Ureter (tissue), 1 donor: ENCODE measurements around the gene MBD1. TPM values are rescaled to one million over a fixed set of nuclear protein-coding genes. Genes with fewer than 3 reads are reported as not detected.
"Not testable (repeated sequence)": the region's sequence is repeated elsewhere in the genome, so short reads cannot be mapped to it uniquely, and the experiment has no call there.

Source experiments
- DNase-seq: peaks from one replicate; pipeline ENCODE4 v3.0.0-alpha.2; 2020; ENCODE audit warnings: low spot score
- total RNA-seq: library from RNA; stranded (reverse); gene quantifications from one replicate; pipeline ENCODE4 v1.2.4, GENCODE V29; 2023
- donor health status: DM: yes; HTN: yes; CAD: no.

The MBD1 gene
- total RNA-seq = 91.7 TPM

DNA sequence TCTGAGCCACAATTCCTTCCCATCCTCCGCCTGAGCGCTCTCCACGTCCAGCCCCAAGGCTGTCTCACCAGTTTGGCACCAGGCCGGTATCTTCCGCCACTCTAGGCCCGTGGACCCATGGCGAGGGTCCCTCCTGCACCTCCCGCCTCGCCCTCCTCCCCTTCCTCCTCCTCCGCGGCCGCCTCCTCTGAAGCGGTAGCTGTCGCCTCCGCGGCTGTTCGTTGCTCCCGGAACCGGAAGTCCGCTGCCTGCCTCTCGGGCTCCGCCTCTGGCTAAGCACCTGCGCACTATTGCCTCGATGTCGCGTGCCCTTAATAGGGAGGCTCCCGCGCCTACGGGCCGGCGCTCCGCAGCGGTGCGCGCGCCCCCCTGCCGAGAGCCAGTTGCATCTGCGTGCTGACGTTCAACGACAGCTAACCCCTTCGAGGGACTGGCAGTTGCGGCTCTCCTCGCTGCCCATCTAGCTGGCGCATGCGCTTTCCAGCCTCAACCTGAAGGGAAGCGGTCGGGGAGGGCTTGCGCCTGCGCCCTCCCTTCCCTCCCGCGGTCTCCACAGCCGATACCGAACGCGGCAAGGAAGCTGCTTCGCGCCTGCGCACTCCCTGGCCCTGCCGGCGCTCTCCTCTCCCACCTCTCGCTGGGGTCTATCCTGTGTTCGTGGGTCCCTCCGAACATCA, at the start of gene MBD1:
Gene MBD1 (minus strand): TSS at position 229 of the 677 bp plus-strand sequence. CDS start 1,531 bp downstream, outside the sequence.
- peak; percentile 96 for DNase-seq

DNA sequence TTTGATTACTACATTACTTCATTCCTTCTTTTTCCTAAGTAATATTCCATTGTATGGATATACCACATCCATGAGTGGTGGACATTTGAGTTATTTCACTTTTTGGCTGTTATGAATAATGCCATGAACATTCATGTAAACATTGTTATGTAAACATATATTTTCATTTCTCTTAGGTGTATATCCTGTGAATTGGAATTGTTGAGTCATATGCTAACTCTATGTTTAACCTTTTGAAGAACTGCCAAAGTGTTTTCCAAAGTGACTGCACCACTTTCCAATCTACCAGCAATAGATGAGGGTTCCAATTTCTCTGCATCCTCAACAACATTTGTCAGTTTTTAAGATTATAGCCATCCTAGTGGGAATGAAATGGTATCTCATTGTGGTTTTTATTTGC, 48.9 kb upstream of the MBD1 start:
- no peak for DNase-seq

DNA sequence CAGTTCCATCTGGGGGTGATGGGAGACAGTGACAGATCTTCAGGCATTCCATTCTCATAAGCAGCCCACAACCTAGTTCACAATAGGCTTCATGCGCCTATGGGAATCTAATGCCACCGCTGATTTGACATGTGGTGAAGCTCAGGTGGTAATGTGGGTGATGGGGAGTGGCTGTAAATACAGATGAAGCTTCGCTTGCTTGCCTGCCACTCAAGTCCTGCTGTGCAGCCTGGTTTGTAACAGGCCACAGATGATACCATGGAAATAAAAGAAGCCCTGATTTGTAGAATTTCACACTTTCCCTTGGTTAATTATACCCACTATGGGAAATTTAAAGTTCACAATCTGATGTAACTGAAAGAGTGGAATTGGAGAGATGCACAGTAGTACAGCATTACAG, 46.7 kb upstream of the MBD1 start:
- DNase-seq = no peak

DNA sequence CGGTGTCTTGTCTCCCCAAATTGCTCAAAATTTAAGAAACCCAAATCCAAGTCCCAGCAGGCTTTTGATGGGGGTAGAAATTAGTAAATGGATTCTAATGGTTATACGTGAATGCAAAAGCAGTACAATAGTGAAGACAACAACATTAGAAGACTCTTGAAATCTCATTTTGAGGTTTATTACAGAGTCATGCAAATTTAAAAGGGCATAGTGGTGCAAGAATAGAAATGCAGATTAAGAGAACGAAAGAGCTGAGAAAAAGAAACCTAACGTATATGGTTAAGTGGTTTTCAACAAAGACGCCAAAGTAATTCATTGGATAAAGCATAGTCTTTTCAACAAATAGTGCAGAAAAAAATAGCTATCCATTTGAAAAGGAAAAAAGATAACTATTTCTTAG, 39.4 kb upstream of the MBD1 start:
- no peak for DNase-seq

DNA sequence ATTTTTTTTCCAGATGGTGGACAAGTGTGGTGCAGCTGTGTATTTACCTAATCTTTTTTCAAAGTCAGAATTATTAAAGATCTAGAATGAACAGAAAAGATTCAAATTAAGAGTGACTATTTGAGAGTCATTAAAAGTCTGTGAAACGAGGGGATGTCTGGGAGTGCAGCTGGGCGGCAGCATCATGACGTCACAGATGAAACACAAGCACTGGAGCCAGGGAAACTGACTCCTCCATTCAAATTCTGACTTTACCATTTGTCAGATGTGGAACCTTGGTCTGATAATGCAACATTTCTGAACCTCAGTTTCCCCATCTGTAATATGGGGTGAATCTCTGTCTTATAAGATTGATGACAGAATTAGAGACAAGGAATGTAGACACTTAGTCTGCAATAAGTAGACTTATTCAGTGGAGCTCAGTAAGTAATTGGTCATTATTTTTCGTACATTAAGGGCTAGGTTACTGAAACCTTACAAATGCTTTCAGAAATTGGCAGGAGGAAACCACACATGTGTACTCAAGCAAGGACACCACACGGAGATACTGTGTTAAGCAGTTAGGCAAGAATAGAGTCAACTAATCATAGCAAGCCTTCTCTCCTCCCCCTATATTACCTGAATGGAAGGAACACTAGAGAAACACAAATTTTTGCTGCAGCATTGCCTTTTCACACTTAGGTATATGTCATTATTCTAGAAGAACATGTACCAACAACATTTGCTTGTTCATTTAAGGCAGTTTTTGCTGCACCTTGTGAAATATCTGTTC, 34.0 kb upstream of the MBD1 start:
- no peak for DNase-seq

- DNase-seq = no peak
Measured at GRCh38 chr18:50313873-50314460, 32.6 kb upstream of the MBD1 start.

GRCh38 chr18:50313031-50313607, 31.8 kb upstream of the MBD1 start:
- DNase-seq = no peak

GRCh38 chr18:50312296-50313030, 31.1 kb upstream of the MBD1 start:
- DNase-seq = peak; percentile 66

GRCh38 chr18:50311650-50312049, 30.3 kb upstream of the MBD1 start:
- no peak for DNase-seq

DNA sequence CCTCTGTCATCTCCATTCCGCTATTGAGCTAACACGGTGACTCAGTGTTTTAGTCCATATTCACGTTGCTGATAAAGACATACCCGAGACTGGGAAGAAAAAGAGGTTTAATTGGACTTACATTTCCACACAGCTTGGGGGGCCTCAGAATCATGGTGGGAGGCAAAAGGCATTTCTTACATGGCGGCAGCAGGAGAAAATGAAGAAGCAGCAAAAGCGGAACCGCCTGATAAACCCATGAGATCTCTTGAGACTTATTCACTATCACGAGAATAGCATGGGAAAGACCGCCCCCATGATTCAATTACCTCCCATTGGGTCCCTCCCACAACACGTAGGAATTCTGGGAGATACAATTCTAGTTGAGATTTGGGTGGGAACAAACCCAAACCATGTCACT, 28.8 kb upstream of the MBD1 start:
- no peak for DNase-seq

- not testable (repeated sequence) for DNase-seq
Measured at GRCh38 chr18:50308851-50309250, 27.5 kb upstream of the MBD1 start.

DNA sequence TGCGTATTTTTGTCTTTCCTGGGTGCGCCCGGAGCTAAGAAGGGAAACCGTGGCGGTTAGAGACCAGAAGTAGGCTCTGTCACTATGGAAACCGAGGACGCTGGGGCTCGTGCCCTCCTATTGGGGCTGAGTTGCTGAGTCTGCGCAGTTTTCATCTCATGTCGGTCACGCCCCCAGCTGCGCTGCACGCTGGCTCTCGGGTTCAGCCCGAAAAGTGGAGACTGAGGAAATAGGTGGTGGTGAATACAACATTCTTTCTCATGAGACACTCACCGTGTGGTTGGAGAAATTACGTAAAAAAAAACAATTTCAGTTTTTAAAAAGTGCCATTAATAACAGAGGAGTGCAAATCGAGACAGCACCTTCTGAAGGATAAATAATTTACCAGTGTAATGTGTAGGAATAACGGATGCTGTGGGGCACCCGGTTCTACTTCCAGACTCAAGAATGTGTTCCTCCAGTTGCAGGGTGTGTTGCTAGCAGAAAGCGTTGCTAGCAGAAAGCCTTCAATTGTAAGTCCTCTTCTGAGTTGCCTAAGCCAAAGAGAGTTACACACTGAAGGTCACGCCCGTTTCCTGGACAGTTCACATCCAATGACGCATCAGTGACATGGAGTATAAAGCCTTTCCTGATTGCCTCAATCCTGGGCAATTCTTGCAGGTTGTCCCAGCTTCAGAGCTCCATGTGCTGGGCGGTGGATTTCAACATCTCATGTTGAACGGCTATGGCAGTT, 26.6 kb upstream of the MBD1 start:
- DNase-seq = peak; percentile 94

DNA sequence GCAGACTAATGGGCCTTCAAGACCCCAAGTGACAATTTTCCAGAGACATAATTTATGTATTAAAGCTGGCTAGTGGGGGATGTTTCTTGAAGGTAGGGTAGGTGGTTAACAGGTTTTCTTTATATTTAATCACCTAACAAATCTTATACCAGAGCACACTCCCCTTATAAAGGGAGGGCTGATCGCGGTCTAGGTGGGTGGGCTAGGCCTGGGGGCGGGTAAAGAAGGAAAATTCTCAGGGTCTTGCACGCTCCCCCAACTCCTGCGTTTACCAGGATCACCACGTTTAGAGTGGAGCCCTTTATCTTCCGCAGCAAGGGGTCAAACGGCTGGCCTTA, 26.0 kb upstream of the MBD1 start:
- DNase-seq = no peak

GRCh38 chr18:50306944-50307343, 25.6 kb upstream of the MBD1 start:
- no peak for DNase-seq

GRCh38 chr18:50301074-50301473, 19.8 kb upstream of the MBD1 start:
- no peak for DNase-seq

DNA sequence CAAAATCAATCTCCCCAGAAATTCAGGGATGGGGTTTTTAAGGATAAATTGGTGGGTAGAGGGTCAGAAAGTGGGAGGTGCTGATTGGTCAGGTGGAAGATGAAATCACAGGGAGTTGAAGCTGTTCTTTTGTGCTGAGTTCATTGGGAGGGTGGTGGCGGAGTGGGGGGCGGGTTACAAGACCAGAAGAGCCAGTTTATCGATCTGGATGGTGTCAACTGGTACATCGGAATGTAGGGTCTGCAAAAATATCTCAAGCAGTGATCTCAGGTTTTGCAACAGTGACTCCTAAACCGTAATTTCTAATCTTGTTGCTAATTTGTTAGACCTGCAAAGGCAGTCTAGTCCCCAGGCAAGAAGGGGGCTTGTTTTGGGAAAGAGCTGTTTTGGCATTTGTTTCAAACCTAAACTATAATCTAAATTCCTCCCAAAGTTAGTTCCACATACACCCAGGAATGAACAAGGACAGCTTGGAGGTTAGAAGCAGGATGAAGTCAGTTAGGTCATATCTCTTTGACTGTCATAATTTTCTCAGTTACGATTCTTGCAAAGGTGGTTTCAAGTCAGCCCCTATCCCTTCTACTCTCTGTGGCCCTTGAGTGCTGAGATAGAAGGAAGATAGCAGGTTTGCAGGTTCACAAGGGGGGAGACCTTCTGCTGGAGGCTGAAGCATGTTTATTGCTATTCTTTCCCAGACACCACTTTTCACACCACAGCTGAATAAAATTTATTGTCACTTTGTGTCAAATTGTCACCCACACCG, 18.5 kb upstream of the MBD1 start:
- no peak for DNase-seq

- no peak for DNase-seq
Measured at GRCh38 chr18:50298443-50299284, 17.3 kb upstream of the MBD1 start.

DNA sequence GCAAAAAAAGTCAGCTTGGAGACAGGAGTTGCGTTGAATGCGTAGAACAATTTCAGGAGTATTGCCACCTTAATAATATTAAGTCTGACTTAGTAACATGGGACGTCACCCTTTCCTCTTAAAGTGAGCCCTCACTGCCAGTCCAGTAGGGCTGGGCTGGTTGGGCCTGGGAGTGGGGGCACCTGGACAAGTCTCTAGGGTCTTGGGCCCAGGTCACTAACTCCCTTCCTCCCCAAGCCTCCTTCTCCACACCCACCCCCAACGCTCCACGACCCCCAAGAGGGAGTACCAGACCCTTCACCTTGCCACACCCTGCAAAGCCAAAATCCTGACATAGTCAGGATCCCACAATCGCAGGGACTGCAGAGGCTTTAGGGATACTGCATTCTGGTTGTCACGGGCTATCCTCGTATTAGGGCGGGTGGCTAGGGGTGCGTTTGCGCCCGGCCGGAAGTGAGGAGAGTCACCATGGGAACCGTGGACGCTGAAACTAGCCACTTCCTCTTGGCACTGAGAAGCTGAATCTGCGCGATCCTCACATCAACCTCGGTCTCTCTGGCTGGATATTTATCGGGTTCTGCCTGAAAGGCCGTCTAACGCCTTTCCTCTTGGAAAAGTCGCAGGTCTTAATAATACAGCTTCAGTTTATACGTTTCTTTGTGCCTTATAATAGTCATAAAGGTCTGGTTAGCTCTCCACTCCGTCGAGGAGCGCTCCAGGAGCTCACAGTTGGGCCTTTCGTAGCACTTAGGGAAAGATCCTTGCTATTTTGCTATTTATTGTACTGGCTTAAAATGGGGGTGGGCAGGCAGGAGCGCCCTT, 16.5 kb upstream of the MBD1 start:
- peak; percentile 84 for DNase-seq

GRCh38 chr18:50293039-50293438, 11.7 kb upstream of the MBD1 start:
- no peak for DNase-seq
